GM10248 (cell line): Measurements from ENCODE around the gene TUBGCP5.

ENCODE experiments used
- CTCF ChIA-PET: fragments of 300-600 bp; sonication (Branson Sonifier 250); formaldehyde crosslinking; extraction: SDS; loops from one replicate; lab custom pipeline; 2021; ENCODE audit warnings: antibody characterized with exemption; lab: Yijun Ruan, JAX
- POLR2A ChIA-PET: fragments of 350-650 bp; sonication (Branson Sonifier 250); formaldehyde crosslinking; extraction: SDS; loops from one replicate; lab custom pipeline; 2020; ENCODE audit warnings: antibody characterized with exemption; lab: Yijun Ruan, JAX
- DNase-seq: peaks from one replicate; pipeline ENCODE4 v3.0.0; 2012; ENCODE audit errors: extremely low spot score
- TF ChIP-seq, protein P1 (sequence below): IDR thresholded peaks from 2 replicates; pipeline ENCODE4 v1.5.1; 2012; ENCODE audit warnings: mild to moderate bottlenecking, low read depth; ENCODE audit errors: extremely low read depth, missing control alignments, control extremely low read depth

The TUBGCP5 gene

DNA sequence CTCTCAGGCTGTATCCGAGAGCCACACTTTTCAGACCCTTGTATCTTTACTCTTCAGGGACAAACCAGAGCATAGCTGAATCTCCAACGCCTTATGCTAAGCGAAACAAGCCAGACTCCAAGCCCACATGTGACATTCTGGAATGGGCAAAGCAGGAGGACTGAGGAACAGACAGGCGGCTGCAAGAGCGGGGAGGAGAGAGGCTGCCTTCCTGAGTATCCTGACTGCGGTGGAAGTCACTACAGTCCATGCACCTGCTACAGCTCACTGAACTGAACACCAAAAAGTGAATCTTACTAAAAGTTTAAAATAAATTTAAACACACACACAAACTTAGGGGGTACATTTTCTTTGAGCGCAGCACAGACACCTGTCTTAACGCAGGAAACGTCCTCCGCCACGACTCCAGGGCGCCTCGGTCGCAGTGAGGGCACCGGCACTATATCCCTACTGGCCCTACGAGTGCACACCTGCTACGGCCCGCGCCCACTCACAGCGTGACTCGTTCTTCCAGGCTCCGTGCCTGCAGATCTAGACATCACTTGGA is 60.6 kb downstream of the TUBGCP5 start:
- CTCF ChIA-PET, result interaction anchor here (0.8 to 1.9 kb wide), 3 partner anchors 15 to 57 kb away, joined by 3 to 6 read pairs (median 4); no protein-coding TSS in a partner anchor
- POLR2A ChIA-PET, result no interaction called here
- TF ChIP-seq, protein P1, sequence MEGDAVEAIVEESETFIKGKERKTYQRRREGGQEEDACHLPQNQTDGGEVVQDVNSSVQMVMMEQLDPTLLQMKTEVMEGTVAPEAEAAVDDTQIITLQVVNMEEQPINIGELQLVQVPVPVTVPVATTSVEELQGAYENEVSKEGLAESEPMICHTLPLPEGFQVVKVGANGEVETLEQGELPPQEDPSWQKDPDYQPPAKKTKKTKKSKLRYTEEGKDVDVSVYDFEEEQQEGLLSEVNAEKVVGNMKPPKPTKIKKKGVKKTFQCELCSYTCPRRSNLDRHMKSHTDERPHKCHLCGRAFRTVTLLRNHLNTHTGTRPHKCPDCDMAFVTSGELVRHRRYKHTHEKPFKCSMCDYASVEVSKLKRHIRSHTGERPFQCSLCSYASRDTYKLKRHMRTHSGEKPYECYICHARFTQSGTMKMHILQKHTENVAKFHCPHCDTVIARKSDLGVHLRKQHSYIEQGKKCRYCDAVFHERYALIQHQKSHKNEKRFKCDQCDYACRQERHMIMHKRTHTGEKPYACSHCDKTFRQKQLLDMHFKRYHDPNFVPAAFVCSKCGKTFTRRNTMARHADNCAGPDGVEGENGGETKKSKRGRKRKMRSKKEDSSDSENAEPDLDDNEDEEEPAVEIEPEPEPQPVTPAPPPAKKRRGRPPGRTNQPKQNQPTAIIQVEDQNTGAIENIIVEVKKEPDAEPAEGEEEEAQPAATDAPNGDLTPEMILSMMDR, result no peak
- DNase-seq, result no peak

DNA sequence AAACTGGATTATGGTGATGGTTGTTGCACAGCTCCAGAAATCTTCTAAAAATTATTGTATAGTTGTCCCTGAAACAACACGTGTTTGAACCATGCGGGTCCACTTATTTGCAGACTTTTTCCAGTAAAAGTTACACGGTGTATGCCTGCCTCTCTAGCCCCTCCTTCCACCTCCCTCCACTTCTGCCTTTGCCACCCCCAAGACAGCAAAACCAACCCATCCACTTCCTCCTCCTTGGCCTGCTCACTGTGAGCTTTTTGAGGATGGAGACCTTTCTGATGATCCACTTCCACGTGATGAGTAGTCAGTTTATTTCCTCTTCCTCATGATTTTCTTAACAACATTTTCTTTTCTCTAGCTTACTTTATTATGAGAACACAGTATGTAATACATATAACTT is 64.6 kb downstream of the TUBGCP5 start:
- ChIA-PET POLR2A (no interaction called here), CTCF (interaction anchor here (0.6 to 1.7 kb wide), 4 partner anchors 10 to 62 kb away, joined by 3 to 4 read pairs (median 4); no protein-coding TSS in a partner anchor)
- no peak for DNase-seq
- TF ChIP-seq, protein P1, result no peak

DNA sequence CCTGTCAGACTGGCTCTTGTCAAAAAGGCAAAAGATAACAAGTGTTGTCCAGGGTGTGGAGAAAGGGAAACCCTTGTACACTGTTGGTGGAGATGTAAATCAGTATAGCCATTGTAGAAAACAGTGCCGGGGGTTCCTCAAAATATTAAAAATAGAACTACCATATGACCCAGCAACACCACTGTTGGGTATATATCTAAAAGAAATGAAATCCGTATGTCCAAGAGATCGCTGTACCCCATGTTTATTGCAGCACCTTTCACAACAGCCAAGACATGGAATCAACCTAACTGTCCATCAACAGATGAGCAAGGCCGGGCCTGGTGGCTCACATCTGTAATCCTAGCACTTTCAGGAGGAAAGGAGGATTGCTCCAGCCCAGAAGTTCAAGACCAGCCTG is 65.4 kb downstream of the TUBGCP5 start:
- POLR2A ChIA-PET, result no interaction called here
- CTCF ChIA-PET, result interaction anchor here (1.7 kb wide), 1 partner anchor 63 kb away, joined by 4 read pairs; no protein-coding TSS in a partner anchor
- TF ChIP-seq, protein P1, result no peak
- no peak for DNase-seq

GRCh38 chr15:22973286-22973685 is 66.1 kb downstream of the TUBGCP5 start:
- CTCF ChIA-PET, result interaction anchor here (1.7 kb wide), 1 partner anchor 63 kb away, joined by 4 read pairs; no protein-coding TSS in a partner anchor
- no peak for DNase-seq
- POLR2A ChIA-PET, result no interaction called here
- TF ChIP-seq, protein P1, result no peak

GRCh38 chr15:22969489-22969888 is 69.9 kb downstream of the TUBGCP5 start:
- CTCF ChIA-PET, result no interaction called here
- POLR2A ChIA-PET, result no interaction called here
- DNase-seq, result no peak
- TF ChIP-seq, protein P1, result no peak

DNA sequence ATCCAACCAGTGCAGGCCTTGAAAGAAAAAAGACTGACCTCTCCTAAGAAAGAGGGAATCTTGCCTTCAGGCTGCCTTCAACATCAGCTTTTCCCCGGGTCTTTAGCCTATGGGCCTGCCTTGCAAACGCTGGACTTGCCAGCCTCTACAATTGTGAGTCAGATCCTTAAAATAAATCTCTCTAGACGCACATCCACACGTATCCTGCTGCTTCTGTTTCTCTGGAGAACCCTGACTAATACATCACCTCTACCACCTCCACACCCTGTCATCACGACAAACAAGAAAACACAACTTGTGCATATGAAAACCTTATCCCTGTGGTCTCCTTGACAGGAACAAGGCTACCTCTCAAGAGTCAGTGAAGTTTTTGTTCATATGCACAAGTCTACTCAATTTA is 71.0 kb downstream of the TUBGCP5 start:
- CTCF ChIA-PET, result no interaction called here
- no peak for DNase-seq
- TF ChIP-seq, protein P1, result no peak
- POLR2A ChIA-PET, result no interaction called here
